Ishikawa (cell line): Measurements from ENCODE around the gene NCOR2.

ENCODE experiments used
- CEBPB ChIP-seq: IDR thresholded peaks from 2 replicates; pipeline ENCODE4 v1.6.1; 2012
- CREB1 ChIP-seq: IDR thresholded peaks from 2 replicates; pipeline ENCODE4 v1.6.1; 2012; ENCODE audit warnings: low read depth
- EGR1 ChIP-seq: IDR thresholded peaks from 2 replicates; pipeline ENCODE4 v1.6.1; 2012
- EP300 ChIP-seq: IDR thresholded peaks from 2 replicates; pipeline ENCODE4 v1.6.1; 2012; ENCODE audit warnings: borderline replicate concordance
- FOXM1 ChIP-seq: IDR thresholded peaks from 2 replicates; pipeline ENCODE4 v1.6.1; 2012; ENCODE audit warnings: low read depth, borderline replicate concordance
- RAD21 ChIP-seq: IDR thresholded peaks from 2 replicates; pipeline ENCODE4 v1.6.1; 2012; ENCODE audit warnings: low read depth
- TAF1 ChIP-seq: IDR thresholded peaks from 2 replicates; pipeline ENCODE4 v1.6.1; 2012; ENCODE audit warnings: low read depth, mild to moderate bottlenecking
- TCF12 ChIP-seq: IDR thresholded peaks from 2 replicates; pipeline ENCODE4 v1.6.1; 2012; ENCODE audit warnings: low read depth
- TEAD4 ChIP-seq: IDR thresholded peaks from 2 replicates; pipeline ENCODE4 v1.6.1; 2012
- YY1 ChIP-seq: IDR thresholded peaks from 2 replicates; pipeline ENCODE4 v1.6.1; 2012; ENCODE audit warnings: low read depth
- ZBTB7A ChIP-seq: IDR thresholded peaks from 2 replicates; pipeline ENCODE4 v1.6.1; 2012; ENCODE audit warnings: low read depth
- TF ChIP-seq, protein P1 (sequence below): IDR thresholded peaks from 2 replicates; pipeline ENCODE4 v1.6.1; 2012; ENCODE audit warnings: low read depth, mild to moderate bottlenecking
- TF ChIP-seq, protein P2 (sequence below): IDR thresholded peaks from 2 replicates; pipeline ENCODE4 v1.6.1; 2012

DNA sequence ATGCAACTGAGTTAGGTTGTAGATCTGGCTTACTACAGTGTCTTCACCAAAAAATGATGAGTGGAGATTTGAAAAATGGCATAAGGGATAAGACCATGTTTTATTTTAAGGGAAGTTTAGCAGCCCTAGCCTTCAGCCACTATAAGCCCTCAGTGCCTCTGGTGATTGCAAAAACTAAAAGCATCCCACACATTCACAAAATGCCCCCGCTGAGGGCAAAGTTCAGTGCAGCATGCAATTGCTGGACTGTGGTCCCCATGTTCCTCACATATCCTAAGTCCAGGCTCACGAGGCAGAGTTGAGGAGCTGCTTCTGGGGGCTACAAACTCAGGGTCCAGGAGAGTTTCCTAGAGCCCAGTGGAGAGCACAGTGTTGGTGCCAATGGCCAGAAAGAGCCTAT lies 29.6 kb upstream of the NCOR2 start:
- TF ChIP-seq, protein P1, sequence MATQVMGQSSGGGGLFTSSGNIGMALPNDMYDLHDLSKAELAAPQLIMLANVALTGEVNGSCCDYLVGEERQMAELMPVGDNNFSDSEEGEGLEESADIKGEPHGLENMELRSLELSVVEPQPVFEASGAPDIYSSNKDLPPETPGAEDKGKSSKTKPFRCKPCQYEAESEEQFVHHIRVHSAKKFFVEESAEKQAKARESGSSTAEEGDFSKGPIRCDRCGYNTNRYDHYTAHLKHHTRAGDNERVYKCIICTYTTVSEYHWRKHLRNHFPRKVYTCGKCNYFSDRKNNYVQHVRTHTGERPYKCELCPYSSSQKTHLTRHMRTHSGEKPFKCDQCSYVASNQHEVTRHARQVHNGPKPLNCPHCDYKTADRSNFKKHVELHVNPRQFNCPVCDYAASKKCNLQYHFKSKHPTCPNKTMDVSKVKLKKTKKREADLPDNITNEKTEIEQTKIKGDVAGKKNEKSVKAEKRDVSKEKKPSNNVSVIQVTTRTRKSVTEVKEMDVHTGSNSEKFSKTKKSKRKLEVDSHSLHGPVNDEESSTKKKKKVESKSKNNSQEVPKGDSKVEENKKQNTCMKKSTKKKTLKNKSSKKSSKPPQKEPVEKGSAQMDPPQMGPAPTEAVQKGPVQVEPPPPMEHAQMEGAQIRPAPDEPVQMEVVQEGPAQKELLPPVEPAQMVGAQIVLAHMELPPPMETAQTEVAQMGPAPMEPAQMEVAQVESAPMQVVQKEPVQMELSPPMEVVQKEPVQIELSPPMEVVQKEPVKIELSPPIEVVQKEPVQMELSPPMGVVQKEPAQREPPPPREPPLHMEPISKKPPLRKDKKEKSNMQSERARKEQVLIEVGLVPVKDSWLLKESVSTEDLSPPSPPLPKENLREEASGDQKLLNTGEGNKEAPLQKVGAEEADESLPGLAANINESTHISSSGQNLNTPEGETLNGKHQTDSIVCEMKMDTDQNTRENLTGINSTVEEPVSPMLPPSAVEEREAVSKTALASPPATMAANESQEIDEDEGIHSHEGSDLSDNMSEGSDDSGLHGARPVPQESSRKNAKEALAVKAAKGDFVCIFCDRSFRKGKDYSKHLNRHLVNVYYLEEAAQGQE, result no peak
- no peak for TF ChIP-seq ZBTB7A
- no peak for TF ChIP-seq TAF1
- no peak for TF ChIP-seq EP300
- no peak for TF ChIP-seq YY1
- TF ChIP-seq RAD21, result no peak
- TF ChIP-seq TEAD4, result no peak
- no peak for TF ChIP-seq CREB1
- TF ChIP-seq, protein P2, sequence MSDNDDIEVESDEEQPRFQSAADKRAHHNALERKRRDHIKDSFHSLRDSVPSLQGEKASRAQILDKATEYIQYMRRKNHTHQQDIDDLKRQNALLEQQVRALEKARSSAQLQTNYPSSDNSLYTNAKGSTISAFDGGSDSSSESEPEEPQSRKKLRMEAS, result no peak
- TF ChIP-seq TCF12, result no peak
- TF ChIP-seq CEBPB, result no peak
- no peak for TF ChIP-seq EGR1
- TF ChIP-seq FOXM1, result no peak
